Stimulated activated memory B cell treated with anti-CD40 and anti-IgM and Interleukin-4, amounts not matched to agents 10 μg/mL and 1 μg/mL and 100 μg/mL, for 72 hours (primary cell): Measurements from ENCODE around the gene ADCY7.

Experiments used
- ATAC-seq: fragments of 150-1000 bp; cut with Tn5 transposase; 2 replicates; pipeline ENCODE4 v1.10.0; 2021
- H3K27ac Mint-ChIP-seq: one replicate; pipeline ENCODE4 v1.8.0; 2022; ENCODE audit warnings: mild to moderate bottlenecking, mixed read lengths
- H3K27me3 Mint-ChIP-seq: one replicate; pipeline ENCODE4 v1.8.0; 2022; ENCODE audit warnings: mixed read lengths
- H3K36me3 Mint-ChIP-seq: one replicate; pipeline ENCODE4 v1.8.0; 2022; ENCODE audit warnings: mixed read lengths
- H3K4me1 Mint-ChIP-seq: one replicate; pipeline ENCODE4 v1.8.0; 2022; ENCODE audit warnings: mixed read lengths
- H3K4me3 Mint-ChIP-seq: one replicate; pipeline ENCODE4 v1.8.0; 2022; ENCODE audit warnings: mild to moderate bottlenecking, moderate library complexity, mixed read lengths
- H3K9me3 Mint-ChIP-seq: one replicate; pipeline ENCODE4 v1.8.0; 2022; ENCODE audit warnings: mixed read lengths

Gene ADCY7

DNA sequence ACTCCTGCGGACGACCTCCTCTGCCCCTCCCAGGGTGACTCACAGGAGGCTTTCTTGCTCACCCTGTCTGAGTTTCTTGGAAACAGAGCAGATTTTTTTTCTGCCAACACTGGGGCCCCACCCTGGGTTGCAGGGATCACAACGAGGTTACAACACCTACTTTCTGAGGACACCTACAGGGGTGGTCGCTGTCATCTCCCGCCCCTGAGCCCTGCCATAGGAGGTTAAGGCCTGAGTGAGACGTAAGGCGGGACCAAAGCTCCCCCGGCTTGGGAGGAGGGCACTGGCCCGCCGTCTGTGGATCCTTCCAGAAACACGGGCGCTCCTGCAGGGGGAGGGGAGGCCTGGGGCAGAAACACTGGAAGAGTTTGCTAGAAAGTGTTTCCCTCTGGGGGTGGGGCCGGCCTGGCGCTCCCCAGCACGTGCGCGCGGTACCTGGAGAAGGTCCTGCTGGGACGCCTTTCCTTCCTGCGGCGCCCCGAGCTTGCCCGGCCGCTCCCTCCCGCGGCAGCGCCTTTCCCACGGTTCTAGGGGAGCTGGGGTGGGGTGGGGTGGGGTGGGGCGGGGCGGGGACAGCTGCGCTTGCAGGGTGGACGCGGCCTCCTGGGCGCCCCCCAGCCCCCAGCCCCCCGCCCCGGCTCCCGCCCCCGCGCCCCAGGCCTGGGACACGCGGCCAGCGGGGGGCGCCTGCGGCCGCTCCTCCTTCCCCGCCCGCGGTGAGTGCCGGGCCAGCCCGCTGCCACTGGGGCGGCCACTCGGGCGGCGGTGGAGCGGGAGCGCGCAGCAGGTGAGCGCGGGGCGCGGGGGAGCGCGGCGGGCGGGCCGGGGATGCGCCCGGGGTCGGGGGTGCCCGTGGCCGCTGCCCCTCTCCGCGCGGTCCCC, 20.7 kb upstream of the ADCY7 start:
- peak; percentile 88 for ATAC-seq
- H3K27ac Mint-ChIP-seq, result peak overlapping the region; percentile 62
- H3K27me3 Mint-ChIP-seq, result no peaks in the 10 kb centered on the region
- no peaks in the 10 kb centered on the region for H3K9me3 Mint-ChIP-seq
- peaks cover 17% of the 10 kb centered on the region for H3K4me1 Mint-ChIP-seq
- H3K4me3 Mint-ChIP-seq, result peak overlapping the region; percentile 76
- no peaks in the 10 kb centered on the region for H3K36me3 Mint-ChIP-seq

DNA sequence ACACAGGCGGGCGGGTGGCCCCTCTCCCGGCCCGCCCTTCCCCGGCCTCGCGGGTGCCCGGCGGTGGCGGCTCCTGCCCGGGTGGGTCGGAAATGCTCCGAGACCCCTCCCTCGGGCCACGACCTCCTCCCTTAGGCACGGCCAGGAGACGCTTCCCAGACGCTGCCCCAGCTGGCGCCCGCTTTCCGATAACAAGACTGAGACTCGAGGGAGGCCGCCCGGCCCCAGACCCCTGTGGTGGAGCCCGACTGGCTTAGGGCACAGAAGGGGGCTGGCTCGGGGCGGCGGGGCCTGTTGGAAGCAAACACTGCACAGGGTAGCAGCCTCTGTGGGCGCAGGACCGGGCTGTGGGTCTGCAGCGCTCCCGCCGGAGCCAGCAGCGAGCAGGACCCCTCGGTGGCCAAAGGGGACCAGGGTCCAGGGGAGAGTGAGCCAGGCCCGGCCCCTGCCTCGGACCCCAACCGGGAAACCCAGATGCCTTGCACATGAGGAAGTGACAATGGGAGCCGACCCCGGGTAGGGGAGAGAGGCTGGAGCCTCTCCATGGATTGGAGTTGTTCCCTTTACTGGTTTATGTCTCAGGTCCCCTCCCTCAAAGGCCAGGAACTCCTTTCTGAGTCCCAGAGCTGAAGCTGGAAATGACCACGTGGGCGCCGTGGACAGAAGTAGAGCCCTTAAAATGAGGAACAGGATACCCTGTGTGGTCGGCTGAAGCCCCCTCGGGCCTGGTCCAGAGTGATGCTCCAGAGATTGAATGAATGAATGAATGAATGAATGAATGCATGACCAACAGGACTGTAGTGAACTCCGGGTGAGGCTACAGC, 19.8 kb upstream of the ADCY7 start:
- peak overlapping the region; percentile 62 for H3K27ac Mint-ChIP-seq
- H3K4me1 Mint-ChIP-seq, result peaks cover 17% of the 10 kb centered on the region
- no peaks in the 10 kb centered on the region for H3K9me3 Mint-ChIP-seq
- H3K36me3 Mint-ChIP-seq, result no peaks in the 10 kb centered on the region
- peak overlapping the region; percentile 79 for H3K4me3 Mint-ChIP-seq
- peak; percentile 49 for ATAC-seq
- H3K27me3 Mint-ChIP-seq, result no peaks in the 10 kb centered on the region

DNA sequence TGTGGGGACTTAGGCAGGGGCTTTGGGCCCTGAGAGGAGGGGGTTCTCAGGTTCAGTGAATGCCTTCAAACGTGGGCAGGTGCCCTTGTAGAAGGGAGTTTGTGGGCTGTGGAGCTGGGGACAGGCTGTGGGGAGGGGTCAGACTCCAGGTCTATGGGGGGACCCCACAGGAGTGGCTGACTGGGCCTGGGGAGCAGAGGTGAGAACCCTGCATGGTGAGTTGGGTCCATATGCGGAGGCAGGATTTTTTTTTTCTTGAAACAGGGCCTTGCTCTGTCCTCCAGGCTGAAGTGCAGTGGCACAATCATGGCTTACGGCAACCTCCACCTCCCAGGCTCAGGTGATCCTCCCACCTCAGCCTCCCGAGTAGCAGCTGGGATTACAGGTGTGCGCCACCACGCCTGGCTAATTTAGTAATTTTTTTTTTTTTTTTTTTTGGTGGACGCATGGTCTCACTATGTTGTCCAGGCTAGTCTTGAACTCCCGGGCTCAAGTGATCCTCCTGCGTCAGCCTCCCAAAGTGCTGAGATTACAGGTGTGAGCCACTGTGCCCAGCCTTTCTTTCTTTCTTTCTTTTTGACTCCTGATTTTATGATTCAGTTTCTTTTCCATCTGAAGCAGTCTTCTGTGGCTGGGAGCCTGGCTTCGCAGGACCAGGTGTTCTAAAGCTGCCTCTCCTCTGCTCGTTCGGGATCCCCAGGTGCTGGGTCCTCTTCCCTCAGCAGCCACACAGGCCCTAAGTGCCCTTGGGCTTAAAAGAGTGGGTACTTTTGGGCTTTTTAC, 19.0 kb upstream of the ADCY7 start:
- Mint-ChIP-seq H3K36me3 (no peaks in the 10 kb centered on the region), H3K9me3 (no peaks in the 10 kb centered on the region), H3K4me3 (peak overlapping the region; percentile 79), H3K27me3 (no peaks in the 10 kb centered on the region), H3K4me1 (peaks cover 17% of the 10 kb centered on the region), H3K27ac (peak overlapping the region; percentile 38)
- ATAC-seq, result no peak

DNA sequence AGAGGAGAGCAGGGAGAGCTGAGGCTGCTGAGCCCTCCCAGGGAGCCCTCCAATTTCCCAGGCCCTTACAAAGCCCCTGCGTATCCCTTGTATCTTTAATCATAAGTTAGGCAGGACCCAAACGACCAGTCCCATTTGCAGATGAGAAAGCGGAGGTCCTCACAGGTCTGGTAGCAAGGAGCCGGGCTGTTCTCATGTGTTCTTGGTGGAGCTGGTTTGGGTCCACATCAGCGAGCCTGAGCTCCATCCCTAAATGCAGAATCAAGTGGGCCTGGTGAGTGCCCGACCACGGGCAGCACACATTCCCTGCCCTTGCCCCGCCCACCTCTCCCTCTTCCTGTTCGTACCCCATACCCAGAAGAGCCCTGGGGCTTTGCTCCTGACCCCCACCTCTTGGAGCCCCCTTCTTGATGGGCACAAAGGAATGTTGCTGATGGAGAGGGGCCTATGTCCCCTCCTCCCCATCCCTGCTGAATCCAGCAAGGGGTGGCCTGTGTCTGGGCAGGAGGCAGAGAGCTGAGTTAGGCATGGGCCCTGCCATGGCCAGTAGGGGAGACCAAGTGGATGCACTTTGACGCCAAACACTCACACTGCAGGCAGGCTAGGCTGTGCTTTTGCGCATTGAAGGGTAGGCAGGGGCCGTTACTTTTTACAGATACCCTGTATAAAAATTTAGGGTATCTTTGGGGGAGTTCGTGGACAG, 18.3 kb upstream of the ADCY7 start:
- Mint-ChIP-seq H3K4me3 (peak overlapping the region; percentile 32), H3K4me1 (peaks cover 17% of the 10 kb centered on the region), H3K9me3 (no peaks in the 10 kb centered on the region), H3K27me3 (no peaks in the 10 kb centered on the region), H3K27ac (peak overlapping the region; percentile 38), H3K36me3 (no peaks in the 10 kb centered on the region)
- no peak for ATAC-seq

DNA sequence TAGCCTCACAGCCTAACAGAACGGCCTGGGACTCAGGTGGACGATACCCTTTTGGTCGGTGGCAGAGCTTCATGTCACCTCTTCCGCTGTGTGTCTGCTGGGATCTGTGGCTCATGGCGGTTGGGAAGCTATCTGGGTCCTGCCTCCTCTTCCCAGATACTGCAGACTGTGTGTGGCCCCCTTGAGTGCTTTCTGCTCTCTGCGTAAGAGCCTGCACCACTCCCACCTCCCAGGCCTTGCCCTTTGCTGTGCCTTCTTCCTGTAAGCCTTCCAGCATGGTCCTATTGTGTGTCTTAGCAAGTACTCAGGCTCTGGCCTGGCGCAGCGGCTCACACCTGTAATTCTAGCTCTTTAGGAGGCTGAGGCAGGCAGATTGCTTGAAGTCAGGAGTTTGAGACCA, 17.5 kb upstream of the ADCY7 start:
- H3K27me3 Mint-ChIP-seq, result no peaks in the 10 kb centered on the region
- no peaks in the 10 kb centered on the region for H3K36me3 Mint-ChIP-seq
- no peak for ATAC-seq
- no peaks in the 10 kb centered on the region for H3K9me3 Mint-ChIP-seq
- H3K27ac Mint-ChIP-seq, result no peak overlapping the region
- H3K4me3 Mint-ChIP-seq, result no peak overlapping the region
- H3K4me1 Mint-ChIP-seq, result peaks cover 17% of the 10 kb centered on the region

DNA sequence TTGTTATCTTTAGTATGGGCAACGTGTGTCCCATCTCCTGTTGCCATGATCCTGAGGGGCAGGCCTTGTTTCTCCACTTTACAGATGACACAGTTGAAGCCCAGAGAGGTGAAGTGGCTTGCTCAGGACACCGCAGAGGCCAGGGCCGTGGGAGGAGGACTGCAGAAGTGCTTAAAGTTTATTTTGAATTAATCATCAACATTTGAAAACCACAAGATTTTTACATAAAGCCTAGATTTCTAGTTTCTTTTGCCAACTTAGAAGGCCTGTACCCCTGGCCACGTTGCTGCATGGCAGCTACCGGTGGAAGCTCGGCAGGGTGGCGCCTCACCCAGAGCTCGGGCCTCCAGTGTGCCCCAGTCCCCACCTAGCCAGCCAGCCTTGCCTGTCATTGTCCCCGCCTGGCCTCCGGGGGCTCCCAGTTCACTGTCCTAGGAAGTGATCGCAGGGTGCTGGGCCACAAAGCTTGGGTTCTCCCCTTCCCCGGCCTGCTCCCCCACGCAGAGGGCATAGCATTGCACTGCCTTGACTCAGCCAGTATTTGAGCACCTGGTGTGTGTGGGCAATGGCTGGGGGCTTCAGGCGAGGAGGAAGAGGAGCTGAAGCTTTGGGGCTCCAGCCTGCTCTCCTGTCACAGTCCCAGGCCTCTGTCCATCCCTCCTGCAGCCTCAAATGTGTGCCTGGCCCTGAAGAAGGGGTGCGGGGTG, 14.8 kb upstream of the ADCY7 start:
- peak; percentile 28 for ATAC-seq
- H3K9me3 Mint-ChIP-seq, result no peaks in the 10 kb centered on the region
- peaks cover 6% of the 10 kb centered on the region for H3K4me1 Mint-ChIP-seq
- no peaks in the 10 kb centered on the region for H3K27me3 Mint-ChIP-seq
- no peaks in the 10 kb centered on the region for H3K36me3 Mint-ChIP-seq
- no peak overlapping the region for H3K27ac Mint-ChIP-seq
- H3K4me3 Mint-ChIP-seq, result no peak overlapping the region

DNA sequence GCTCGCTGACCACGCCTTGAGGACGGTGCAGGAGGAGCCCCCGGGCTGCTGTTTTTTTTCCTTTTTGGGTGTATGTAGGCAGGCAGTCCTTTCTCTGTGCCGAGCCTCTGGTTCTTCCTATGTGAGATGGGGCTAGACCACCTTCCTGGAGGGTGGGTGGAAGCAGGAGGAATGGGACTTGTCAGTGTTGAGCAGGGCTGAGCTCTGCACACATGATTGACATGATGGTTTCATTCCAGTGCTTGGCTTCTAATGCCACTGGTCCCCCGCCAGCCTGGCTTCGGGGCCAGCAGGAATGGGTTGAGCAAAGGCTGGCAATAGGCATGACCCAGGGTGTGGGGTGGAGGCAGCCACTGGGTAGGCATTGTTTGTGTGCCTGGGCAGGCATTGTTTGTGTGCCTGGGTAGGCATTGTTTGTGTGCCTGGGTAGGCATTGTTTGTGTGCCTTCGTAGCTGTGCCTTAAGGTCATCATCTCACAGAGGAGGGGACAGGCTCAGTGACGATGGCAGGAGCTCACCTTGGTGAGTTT, 14.2 kb upstream of the ADCY7 start:
- Mint-ChIP-seq H3K27ac (no peak overlapping the region), H3K4me3 (no peak overlapping the region)

DNA sequence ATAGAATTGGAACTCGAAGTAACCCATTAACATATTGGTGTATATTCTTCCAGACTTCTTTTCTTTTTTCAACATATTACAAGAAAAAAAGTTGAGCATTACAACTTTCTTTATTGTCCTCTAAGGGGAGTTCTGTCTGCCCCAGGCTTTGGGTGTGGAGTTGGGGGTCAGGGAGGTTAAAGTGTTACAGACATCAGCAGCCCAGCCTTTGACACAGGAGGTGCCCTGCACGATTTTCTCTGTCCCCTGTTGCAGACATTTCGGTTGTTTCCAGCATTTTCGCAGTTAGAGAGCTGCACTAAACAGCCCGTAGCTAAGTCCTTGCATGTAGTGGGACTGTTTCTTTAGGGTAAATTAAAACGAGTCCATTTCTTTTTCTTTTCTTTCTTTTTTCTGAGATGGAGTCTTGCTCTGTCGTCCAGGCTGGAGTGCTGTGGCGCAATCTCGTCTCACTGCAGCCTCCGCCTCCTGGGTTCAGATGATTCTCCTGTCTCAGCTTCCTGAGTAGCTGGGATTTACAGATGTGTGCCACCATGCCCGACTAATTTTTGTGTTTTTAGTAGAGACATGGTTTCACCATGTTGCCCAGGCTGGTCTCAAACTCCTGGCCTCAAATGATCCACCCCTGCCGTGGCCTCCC, 13.4 kb upstream of the ADCY7 start:
- H3K4me1 Mint-ChIP-seq, result no peaks in the 10 kb centered on the region
- no peak overlapping the region for H3K4me3 Mint-ChIP-seq
- no peaks in the 10 kb centered on the region for H3K36me3 Mint-ChIP-seq
- no peaks in the 10 kb centered on the region for H3K27me3 Mint-ChIP-seq
- H3K27ac Mint-ChIP-seq, result no peak overlapping the region
- no peaks in the 10 kb centered on the region for H3K9me3 Mint-ChIP-seq
- ATAC-seq, result no peak

More for the DNA sequence above, 14.2 kb upstream of the ADCY7 start:
- no peaks in the 10 kb centered on the region for H3K9me3 Mint-ChIP-seq
- ATAC-seq, result no peak
- H3K27me3 Mint-ChIP-seq, result no peaks in the 10 kb centered on the region
- no peaks in the 10 kb centered on the region for H3K36me3 Mint-ChIP-seq
- H3K4me1 Mint-ChIP-seq, result peaks cover under 1% of the 10 kb centered on the region

DNA sequence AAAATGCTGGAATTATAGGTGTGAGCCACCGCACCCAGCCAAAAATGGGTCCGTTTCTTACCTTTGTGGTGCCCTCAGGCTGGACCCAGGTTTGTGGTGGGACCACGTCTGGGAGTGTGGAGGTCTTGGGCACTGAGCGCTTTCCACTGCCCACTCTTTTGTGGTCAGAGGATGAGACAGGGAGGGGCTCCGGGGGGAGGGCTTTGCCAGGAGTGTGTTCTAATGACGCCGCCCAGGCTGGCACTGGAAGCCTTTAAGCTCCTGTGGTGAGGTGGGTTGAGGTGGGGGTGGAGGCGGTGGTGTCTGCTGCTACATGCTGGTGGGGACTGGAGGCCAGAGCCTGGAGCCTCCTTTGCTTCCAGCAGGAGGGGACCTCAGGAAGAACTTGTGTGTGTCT, 12.8 kb upstream of the ADCY7 start:
- no peak for ATAC-seq
- Mint-ChIP-seq H3K36me3 (no peaks in the 10 kb centered on the region), H3K4me3 (no peak overlapping the region), H3K27ac (no peak overlapping the region), H3K9me3 (no peaks in the 10 kb centered on the region), H3K4me1 (no peaks in the 10 kb centered on the region), H3K27me3 (no peaks in the 10 kb centered on the region)

DNA sequence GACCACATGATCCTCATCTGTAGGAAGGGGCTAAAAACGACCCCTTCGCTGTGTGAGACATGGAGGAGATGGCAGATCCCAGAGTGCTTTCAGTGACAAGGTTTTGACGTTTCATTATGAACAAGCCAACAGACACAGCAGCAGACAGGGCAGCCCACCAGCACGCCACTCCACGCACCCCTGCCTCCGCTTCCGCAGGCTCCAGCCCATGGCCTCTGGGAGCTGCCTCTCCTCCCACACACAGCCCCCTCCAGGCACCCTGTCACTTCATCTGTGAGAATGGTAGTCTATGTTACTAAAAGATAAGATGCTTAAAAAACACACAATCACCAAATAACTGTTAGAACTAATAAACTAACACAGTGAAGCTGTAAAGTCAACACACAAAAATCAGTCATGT, 12.3 kb upstream of the ADCY7 start:
- no peak overlapping the region for H3K4me3 Mint-ChIP-seq
- no peak for ATAC-seq
- no peak overlapping the region for H3K27ac Mint-ChIP-seq

DNA sequence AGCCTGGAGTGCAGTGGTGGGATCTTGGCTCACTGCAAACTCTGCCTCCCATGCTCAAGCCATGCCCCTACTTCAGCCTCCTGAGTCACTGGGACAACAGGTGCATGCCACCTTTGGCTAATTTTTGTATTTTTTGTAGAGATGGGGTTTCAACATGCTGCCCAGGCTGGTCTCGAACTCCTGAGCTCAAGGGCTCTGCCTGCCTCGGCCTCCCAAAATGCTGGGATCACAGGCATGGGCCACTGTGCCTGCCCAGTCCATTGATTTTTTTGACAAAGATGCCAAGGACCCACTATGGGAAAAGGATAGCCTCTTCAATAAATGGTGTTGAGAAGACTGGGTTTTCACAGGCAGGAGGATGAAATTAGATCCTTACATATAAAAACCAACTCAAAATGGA, 10.8 kb upstream of the ADCY7 start:
- no peak for ATAC-seq
- Mint-ChIP-seq H3K27me3 (peaks cover 14% of the 10 kb centered on the region), H3K4me3 (no peak overlapping the region), H3K36me3 (peaks cover 4% of the 10 kb centered on the region), H3K27ac (no peak overlapping the region), H3K4me1 (peaks cover 13% of the 10 kb centered on the region), H3K9me3 (peaks cover 3% of the 10 kb centered on the region)

More for the DNA sequence above, 12.3 kb upstream of the ADCY7 start:
- Mint-ChIP-seq H3K9me3 (no peaks in the 10 kb centered on the region), H3K36me3 (no peaks in the 10 kb centered on the region), H3K4me1 (peaks cover under 1% of the 10 kb centered on the region), H3K27me3 (no peaks in the 10 kb centered on the region)

DNA sequence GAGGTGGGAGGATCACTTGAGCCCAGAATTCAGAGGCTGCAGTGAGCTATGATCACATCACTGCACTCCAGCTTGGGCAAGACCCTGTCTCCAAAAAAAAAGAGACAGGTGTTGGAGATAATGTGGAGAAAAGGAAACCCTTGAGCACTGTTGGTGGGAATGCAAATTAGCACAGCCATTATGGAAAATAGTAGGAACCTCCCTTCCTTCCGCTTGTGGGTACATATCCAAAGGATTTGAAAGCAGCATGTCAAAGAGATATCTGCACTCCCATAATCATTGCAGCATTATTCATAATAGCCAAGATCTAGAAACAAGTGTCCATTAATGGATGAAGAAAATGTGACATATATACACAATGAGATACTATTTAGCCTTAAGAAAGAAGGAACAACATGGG, 9.7 kb upstream of the ADCY7 start:
- no peak overlapping the region for H3K27ac Mint-ChIP-seq
- peaks cover 15% of the 10 kb centered on the region for H3K27me3 Mint-ChIP-seq
- peaks cover 13% of the 10 kb centered on the region for H3K4me1 Mint-ChIP-seq
- no peak for ATAC-seq
- peaks cover 3% of the 10 kb centered on the region for H3K9me3 Mint-ChIP-seq
- peaks cover 4% of the 10 kb centered on the region for H3K36me3 Mint-ChIP-seq
- no peak overlapping the region for H3K4me3 Mint-ChIP-seq

DNA sequence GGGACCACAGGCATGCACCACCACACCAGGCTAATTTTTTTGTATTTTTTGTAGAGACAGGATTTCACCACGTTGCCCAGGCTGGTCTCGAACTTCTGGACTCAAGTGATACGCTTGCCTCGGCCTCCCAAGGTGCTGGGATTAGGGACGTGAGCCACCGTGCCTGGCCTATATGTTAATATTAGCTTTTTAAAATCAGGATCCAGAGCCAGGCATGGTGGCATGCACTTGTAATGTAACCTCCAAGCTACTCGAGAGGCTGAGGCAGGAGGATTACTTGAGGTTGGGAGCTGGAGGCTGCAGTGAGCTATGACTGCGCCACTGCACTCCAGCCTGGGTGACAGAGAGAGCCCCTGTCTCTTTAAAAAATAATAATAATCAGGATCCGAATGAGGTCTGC, 8.5 kb upstream of the ADCY7 start:
- H3K27me3 Mint-ChIP-seq, result peaks cover 15% of the 10 kb centered on the region
- peaks cover 4% of the 10 kb centered on the region for H3K36me3 Mint-ChIP-seq
- ATAC-seq, result no peak
- H3K9me3 Mint-ChIP-seq, result peaks cover 3% of the 10 kb centered on the region
- H3K27ac Mint-ChIP-seq, result no peak overlapping the region
- peaks cover 13% of the 10 kb centered on the region for H3K4me1 Mint-ChIP-seq
- H3K4me3 Mint-ChIP-seq, result no peak overlapping the region
